SH-SY5Y (cell line): ENCODE results near the gene COL3A1.

ENCODE experiments used
- GATA2 ChIP-seq: IDR thresholded peaks from 2 replicates; pipeline ENCODE4 v1.6.1; 2011; ENCODE audit warnings: mild to moderate bottlenecking, low read depth, low read length
- GATA3 ChIP-seq: IDR thresholded peaks from 2 replicates; pipeline ENCODE4 v1.6.1; 2011; ENCODE audit warnings: low read depth, mild to moderate bottlenecking, low read length, moderate library complexity

DNA sequence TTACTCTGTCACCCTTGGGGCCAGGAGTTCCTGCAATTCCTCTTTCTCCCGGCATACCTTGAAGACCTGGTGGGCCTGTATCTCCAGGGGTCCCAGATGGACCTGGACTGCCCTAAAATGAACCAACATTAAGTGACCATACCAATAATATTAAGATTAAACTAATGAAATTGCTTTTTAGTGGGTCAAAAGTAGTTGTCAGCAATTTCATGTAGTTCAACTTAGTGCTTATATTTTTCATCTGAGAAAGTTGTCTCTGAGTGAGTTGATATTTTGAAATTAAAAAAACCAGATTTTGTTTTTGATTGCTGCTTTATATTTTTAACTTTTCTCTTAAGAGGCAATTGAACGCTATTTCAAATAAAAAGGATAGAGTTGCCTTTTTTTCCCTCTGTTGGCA is 83.1 kb downstream of the COL3A1 start:
- TF ChIP-seq GATA3 (no peak), GATA2 (no peak)
